ENCODE measurements around the gene JPT1.

The JPT1 gene, protein sequence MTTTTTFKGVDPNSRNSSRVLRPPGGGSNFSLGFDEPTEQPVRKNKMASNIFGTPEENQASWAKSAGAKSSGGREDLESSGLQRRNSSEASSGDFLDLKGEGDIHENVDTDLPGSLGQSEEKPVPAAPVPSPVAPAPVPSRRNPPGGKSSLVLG

DNA sequence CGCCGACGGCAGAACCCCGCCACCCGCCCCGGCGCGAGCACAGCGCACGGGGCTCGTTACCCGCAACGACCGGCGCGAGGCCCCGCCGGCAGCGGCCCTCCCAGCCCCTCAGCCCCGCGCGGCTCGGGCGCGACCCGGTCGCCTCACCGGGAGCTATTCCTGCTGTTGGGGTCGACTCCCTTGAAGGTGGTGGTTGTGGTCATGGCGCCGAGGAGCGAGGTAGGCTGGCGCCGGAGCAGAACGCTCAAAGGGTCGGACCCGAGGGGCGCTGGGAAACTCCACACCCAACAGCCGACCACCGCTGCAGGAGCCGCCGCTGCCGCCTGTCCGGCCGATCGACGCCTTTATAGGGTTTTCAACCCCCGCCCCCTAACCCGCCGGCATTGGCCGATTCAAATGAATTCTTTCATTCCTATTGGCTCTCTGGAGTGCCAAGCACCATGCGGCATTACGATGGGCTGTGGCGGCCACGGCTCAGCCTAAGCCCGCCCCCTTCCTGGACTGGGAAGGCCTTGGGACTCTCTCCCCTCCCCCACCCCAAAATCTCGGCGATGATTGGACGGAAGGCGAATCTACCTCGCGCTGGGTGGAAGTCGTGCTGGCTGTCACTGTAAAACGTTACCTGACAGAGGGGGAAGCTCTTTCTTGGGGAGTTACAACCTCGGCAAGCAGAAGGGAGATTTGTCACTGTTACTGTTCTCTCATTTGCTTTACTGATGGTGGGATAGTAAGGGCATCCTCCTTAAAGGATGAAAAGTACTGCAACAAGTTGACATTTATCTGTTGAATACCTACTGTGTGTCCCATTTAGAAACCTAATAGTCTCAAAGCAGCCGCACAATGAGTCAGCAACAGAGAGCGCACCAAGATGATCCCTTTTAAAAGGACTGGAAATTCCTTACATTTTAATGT is at the start of gene JPT1:
JPT1 (minus strand) TSS at position 318 of the 912 bp plus-strand sequence; CDS start at position 203, 115 bp downstream.
- peaks cover 55% of the 10 kb centered on the region for H3K36me3 Mint-ChIP-seq
- ATAC-seq (peak; percentile 97), DNase-seq (ENCODE audit: low spot score in 2 of 2) (peak; percentile 84 to 97)
- peaks cover 42% of the 10 kb centered on the region for H3K4me1 Mint-ChIP-seq
- H3K4me3 Mint-ChIP-seq: peak within 1 kb of the TSS; percentile 94
- peak within 1 kb of the TSS; percentile 96 for H3K27ac Mint-ChIP-seq
- H3K9me3 Mint-ChIP-seq: no peaks in the 10 kb centered on the region

DNA sequence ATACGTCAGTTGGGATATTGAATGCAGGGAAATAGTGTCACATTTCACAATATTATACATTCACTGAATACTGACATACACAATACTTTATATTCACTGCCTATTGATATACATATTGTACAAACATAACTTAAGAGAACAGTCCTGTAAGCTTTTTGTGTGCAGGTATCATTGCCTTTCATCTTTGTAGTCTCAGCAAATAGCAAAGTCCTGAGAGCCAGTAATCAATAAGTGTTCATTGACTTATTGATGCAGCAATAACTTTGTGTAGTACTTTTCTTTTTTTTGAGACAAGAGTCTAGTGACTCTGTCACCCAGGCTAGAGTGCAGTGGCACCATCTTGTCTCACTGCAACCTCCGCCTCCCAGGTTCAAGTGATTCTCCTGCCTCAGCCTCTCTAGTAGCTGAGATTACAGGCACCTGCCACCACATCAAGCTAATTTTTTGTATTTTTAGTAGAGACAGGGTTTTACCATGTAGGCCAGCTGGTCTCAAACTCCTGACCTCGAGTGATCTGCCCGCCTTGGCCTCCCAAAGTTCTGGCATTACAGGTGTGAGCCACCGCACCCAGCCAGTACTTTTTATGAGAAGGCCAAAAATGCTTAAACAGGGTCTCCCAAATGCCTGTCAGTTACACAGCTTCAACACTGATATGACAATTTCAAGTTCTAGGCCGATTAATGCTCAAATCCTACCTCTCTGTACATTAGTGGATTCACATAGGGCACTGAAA is 45.7 kb upstream of the JPT1 start:
- no peaks in the 10 kb centered on the region for H3K9me3 Mint-ChIP-seq
- no peak overlapping the region for H3K4me3 Mint-ChIP-seq
- H3K27ac Mint-ChIP-seq: no peak overlapping the region
- H3K36me3 Mint-ChIP-seq: no peaks in the 10 kb centered on the region
- DNase-seq (ENCODE audit: low spot score in 2 of 2) (no peak), ATAC-seq (no peak)
- H3K4me1 Mint-ChIP-seq: peaks cover 6% of the 10 kb centered on the region

DNA sequence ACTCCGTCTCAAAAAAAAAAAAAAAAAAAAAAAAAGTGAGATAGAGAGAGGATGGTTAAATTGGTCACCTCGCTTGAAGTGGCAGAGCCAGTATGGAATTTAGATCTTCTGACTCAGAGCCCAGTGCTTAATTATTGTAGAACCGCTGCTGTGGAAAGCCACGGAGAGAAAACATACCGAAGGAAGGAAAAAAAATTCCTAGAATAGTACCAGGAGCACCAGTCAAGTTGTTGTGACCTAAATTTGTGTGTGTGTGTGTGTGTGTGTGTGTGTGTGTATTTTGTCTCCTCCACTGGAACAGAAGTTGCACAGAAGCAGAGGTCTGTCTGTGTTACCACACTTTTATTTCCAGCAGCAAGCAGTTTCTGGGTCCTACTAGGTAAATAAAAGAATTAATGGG is 40.6 kb upstream of the JPT1 start:
- DNase-seq (ENCODE audit: low spot score in 2 of 2) (no peak), ATAC-seq (no peak)
- Mint-ChIP-seq H3K27ac (no peak overlapping the region), H3K4me3 (no peak overlapping the region), H3K9me3 (no peaks in the 10 kb centered on the region), H3K36me3 (no peaks in the 10 kb centered on the region), H3K4me1 (no peaks in the 10 kb centered on the region)

DNA sequence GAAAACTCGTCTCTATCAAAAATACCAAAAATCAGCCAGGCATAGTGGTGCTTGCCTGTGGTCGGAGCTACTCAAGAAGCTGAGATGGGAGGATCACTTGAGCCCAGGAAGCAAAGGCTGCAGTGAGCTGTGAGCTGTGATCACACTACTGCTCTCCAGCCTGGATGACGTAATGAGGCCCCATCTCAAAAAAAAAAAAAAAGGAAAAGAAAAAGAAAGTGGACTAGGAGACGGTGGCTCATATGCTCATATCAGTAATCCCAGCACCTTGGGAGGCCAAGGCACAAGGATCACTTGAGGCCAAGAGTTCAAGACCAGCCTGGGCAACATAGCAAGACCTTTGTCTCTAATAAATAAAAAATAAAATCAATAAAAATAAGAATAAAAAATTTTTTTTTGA is 37.3 kb upstream of the JPT1 start:
- H3K4me3 Mint-ChIP-seq: no peak overlapping the region
- no peak for ATAC-seq
- H3K4me1 Mint-ChIP-seq: peaks cover 8% of the 10 kb centered on the region
- no peak overlapping the region for H3K27ac Mint-ChIP-seq
- DNase-seq (ENCODE audit: low spot score in 2 of 2): no peak
- no peaks in the 10 kb centered on the region for H3K36me3 Mint-ChIP-seq
- H3K9me3 Mint-ChIP-seq: no peaks in the 10 kb centered on the region

DNA sequence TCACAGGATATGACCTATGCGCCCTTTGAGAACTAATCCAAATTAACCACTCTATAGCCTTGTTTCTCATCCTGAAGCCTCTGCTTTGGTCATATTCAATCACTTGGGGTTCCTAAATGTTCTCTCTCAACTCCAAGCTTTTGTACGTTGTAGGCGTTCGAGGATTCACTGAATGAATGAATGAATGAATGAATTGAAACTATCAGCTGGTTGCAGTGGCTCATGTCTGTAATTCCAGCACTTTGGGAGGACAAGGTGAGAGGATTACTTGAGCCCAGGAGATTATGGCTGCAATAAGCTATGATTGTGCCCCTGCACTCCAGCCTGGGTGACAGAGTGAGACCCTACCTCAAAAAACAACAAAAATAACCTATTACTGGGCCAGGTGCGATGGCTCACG is 34.3 kb upstream of the JPT1 start:
- no peaks in the 10 kb centered on the region for H3K9me3 Mint-ChIP-seq
- H3K4me3 Mint-ChIP-seq: peak overlapping the region; percentile 52
- ATAC-seq: no peak
- H3K36me3 Mint-ChIP-seq: peaks cover 3% of the 10 kb centered on the region
- H3K27ac Mint-ChIP-seq: peak overlapping the region; percentile 87
- DNase-seq (ENCODE audit: low spot score in 2 of 2): no peak
- peaks cover 20% of the 10 kb centered on the region for H3K4me1 Mint-ChIP-seq

DNA sequence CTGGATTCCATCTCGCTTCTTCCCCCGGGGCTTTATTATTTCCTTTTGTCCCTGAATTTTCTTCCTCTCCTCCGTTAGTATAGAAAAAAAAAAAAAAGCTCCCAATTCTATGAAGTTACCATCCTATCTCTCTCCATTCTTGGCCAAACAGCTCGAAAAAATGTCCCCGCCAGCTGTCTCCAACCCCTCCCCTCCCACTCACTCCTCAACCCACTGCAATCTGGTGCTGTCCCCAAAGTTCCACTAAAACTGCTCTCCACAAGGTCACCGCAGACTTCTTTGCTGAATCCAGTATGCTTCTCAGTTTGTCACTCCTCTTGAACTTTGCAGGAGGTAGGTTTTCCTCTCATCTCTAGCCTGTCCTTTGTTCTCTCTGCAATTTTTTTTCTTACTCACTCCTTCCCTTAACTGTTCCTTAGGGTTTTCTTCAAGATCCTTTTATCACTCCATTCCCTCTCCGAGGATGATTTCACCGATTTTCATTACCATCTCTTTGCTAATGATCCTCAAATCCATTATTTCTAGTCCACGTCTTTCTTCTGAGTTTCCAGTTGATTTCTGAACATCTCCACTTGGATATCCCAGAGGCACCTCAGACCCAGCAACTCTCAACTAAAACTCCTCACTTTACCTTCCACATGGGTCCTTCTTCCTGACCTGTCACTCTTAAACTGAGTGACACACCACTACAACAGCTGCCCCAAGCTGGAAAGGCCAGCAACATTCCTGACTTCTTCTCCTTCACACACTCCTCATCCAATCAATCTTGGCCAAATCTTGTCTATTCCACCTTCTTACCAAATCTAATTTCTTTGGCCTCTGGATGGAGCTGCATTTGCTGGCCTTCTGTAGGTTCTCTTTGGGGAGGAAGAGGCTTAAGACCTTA is 29.9 kb upstream of the JPT1 start:
- ATAC-seq: no peak
- Mint-ChIP-seq H3K27ac (peak overlapping the region; percentile 98), H3K4me3 (peak overlapping the region; percentile 82)

DNA sequence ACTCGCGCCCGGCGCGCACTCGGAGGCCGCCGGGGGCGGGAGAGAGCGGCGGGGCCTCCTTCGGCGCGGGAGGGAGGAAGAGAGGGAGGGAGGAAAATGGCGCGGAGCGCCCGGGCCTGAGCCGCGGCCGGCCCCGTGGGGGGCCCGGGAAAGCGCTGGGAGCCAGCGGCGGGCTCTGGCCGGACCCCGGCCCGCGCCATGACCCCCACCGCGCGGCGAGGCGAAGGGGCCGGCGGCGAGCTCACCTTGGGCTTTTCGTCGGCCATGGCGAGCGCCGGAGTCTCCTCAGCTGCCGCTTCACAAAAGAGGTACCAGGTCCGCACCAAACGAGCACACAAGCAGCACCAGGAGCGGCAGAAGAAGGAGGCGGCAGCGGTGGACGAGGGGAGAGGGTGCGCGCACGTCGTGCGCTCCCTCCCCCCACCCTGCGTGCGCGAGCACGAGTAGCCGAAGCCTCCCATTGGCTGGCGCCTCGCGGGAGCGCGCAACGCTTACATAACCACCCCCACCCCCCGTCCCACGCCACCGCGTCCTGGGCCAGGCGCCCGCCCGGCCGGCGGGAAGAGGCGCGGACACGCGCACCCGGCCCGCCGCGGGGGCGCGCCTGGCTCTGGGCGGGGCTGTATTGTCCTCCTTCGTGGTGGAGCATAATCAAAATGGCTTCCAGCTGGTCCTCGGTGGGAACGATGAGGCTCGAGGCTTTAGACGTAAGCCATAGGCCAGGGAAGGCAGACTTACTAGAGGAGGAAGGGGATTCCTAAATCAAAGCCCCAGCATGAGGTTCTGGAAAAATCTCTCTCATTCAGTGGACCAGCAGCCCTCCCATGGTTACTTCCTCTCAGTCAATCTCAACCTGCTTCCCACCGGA is 28.5 kb upstream of the JPT1 start, which contains the start of gene SUMO2:
SUMO2 (minus strand) TSS at position 391 of the 868 bp plus-strand sequence; CDS start at position 266, 125 bp downstream.
- H3K4me1 Mint-ChIP-seq: peaks cover 34% of the 10 kb centered on the region
- ATAC-seq: peak; percentile 90
- peak; percentile 96 to 97 for DNase-seq (ENCODE audit: low spot score in 2 of 2)

More for the DNA sequence above, 29.9 kb upstream of the JPT1 start:
- DNase-seq (ENCODE audit: low spot score in 2 of 2): no peak
- Mint-ChIP-seq H3K36me3 (peaks cover 37% of the 10 kb centered on the region), H3K4me1 (peaks cover 38% of the 10 kb centered on the region), H3K9me3 (no peaks in the 10 kb centered on the region)

DNA sequence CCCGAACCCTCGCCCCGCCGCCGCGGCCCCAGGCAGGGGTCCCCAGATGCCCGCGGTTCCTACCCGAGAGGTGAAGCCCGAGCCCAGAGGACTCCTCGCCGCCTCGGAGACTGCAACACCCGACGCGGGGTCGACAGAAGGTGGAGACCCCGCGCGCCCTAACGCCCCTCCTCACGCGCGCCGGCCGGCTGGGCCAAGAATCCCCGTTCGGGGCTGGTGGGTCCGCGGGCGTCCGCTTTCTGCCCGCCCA is 27.9 kb upstream of the JPT1 start:
- Mint-ChIP-seq H3K9me3 (no peaks in the 10 kb centered on the region), H3K27ac (peak overlapping the region; percentile 98), H3K4me3 (peak overlapping the region; percentile 82), H3K36me3 (peaks cover 57% of the 10 kb centered on the region), H3K4me1 (peaks cover 34% of the 10 kb centered on the region)
- peak; percentile 4 for ATAC-seq
- DNase-seq (ENCODE audit: low spot score in 2 of 2): no peak

More for the DNA sequence above, 28.5 kb upstream of the JPT1 start, which contains the start of gene SUMO2:
- H3K4me3 Mint-ChIP-seq: peak within 1 kb of the TSS; percentile 82
- H3K9me3 Mint-ChIP-seq: no peaks in the 10 kb centered on the region
- peak within 1 kb of the TSS; percentile 98 for H3K27ac Mint-ChIP-seq
- peaks cover 52% of the 10 kb centered on the region for H3K36me3 Mint-ChIP-seq

DNA sequence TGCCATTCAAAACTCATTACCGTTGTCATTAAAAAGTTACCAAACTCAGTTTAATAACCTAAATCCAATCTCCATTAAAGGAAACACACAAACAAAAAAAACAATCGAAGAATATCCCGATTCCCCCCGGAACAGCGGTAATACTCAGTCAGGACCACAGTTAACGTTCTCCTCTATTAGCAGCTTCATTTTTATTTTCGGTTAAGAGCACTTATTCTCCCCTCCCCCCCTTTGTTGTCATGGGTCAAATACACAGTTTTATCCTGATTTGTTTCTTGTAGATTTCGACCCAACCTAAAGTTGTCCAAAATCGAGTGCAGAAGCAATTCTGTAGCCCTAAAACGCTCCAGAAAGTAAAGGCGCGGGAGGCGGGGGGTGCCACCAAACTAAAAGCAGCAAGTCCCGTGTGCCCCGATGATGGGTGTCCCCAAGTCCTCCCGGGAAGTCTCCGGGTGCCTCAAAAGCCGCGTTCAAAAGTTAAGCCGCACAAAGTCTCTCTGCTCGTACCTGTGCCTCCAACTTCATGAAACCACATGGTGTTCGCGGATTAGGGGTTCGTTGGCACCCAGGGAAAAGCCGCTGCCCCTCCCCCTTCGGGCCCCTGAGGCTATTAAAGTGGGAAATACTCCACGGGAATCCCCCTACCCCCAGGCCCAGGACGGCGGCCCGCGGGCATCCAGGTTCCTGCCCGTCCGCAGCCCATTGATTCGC is 27.5 kb upstream of the JPT1 start:
- ATAC-seq (no peak), DNase-seq (ENCODE audit: low spot score in 2 of 2) (peak; percentile 10 to 76)
- Mint-ChIP-seq H3K4me3 (peak overlapping the region; percentile 82), H3K4me1 (peaks cover 36% of the 10 kb centered on the region), H3K9me3 (no peaks in the 10 kb centered on the region), H3K27ac (peak overlapping the region; percentile 98), H3K36me3 (peaks cover 62% of the 10 kb centered on the region)

DNA sequence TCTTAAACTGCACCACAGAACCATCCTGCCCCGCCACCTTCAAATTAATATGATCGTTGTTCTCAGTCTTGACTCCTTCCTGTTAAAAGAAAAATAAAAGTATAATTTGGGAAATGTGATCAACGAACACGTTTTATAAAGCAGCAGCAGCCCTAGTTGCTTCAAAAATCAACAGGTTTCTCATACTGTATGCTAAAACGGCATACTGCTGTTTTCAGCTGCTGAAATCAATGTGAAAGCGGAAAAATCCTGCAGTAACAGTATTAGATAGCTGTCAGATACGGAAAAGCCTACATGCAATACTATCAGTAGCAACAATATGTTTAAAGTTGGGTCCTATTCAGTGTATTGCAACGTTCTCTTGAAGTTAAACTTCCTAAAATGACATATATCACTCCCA is 26.8 kb upstream of the JPT1 start:
- H3K4me1 Mint-ChIP-seq: peaks cover 41% of the 10 kb centered on the region
- ATAC-seq: no peak
- H3K9me3 Mint-ChIP-seq: no peaks in the 10 kb centered on the region
- peak overlapping the region; percentile 98 for H3K27ac Mint-ChIP-seq
- peaks cover 69% of the 10 kb centered on the region for H3K36me3 Mint-ChIP-seq
- no peak for DNase-seq (ENCODE audit: low spot score in 2 of 2)
- peak overlapping the region; percentile 82 for H3K4me3 Mint-ChIP-seq

DNA sequence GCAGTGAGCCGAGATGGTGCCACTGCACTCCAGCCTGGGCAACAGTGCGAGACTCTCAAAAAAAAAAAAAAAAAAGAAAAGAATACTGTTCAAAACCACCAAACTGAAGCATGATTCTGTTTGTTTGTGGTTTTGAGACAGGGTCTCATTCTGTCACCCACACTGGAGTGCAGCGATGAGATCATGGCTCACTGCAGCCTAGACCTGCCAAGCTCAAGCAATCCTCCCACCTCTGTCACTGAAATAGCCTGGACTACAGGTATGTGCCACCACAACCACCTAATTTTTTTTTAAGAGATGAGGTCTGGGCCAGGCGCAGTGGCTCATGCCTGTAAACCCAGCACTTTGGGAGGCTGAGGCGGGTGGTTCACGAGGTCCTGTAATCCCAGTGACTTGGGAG is 24.1 kb upstream of the JPT1 start:
- H3K4me3 Mint-ChIP-seq: no peak overlapping the region
- no peak for DNase-seq (ENCODE audit: low spot score in 2 of 2)
- no peak overlapping the region for H3K27ac Mint-ChIP-seq
- H3K4me1 Mint-ChIP-seq: peaks cover 32% of the 10 kb centered on the region
- no peak for ATAC-seq
- no peaks in the 10 kb centered on the region for H3K9me3 Mint-ChIP-seq
- H3K36me3 Mint-ChIP-seq: peaks cover 90% of the 10 kb centered on the region

DNA sequence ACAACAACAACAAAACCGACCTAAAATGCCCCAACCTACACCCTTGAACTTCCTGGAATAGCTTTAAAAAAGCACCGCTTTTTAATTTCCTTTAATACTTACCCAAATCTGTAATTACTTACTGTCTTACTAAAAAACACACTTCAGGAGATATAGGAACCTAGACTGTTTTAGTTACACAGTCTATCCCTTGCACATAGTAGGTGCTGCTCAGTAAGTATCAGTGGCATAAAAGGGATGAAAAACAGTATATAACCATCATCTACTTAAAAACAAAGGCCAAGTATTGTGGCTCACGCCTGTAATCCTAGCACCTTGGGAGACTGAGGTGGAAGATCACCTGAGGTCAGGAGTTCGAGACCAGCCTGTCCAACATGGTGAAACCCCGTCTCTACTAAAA is 22.3 kb upstream of the JPT1 start:
- peaks cover 25% of the 10 kb centered on the region for H3K4me1 Mint-ChIP-seq
- DNase-seq (ENCODE audit: low spot score in 2 of 2) (no peak), ATAC-seq (no peak)
- peaks cover 100% of the 10 kb centered on the region for H3K36me3 Mint-ChIP-seq
- no peak overlapping the region for H3K4me3 Mint-ChIP-seq
- no peaks in the 10 kb centered on the region for H3K9me3 Mint-ChIP-seq
- no peak overlapping the region for H3K27ac Mint-ChIP-seq

DNA sequence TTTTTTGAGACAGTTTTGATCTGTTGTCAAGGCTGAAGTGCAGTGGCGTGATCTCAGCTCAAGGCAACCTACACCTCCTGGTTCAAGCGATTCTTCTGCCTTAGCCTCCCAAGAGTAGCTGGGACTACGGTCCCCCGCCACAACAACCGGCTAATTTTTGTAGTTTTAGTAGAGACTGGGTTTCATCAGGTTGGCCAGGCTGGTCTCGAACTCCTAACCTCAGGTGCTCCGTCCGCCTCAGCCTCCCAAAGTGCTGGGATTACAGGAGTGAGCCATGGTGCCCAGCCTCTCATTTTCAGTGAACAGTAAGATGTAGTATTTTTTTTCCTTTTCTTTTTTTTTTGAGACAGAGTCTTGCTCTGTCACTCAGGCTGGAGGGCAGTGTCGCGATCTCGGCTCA is 20.7 kb upstream of the JPT1 start:
- no peak for ATAC-seq
- H3K27ac Mint-ChIP-seq: no peak overlapping the region
- H3K4me3 Mint-ChIP-seq: no peak overlapping the region
- peaks cover 14% of the 10 kb centered on the region for H3K4me1 Mint-ChIP-seq
- H3K36me3 Mint-ChIP-seq: peaks cover 100% of the 10 kb centered on the region
- no peaks in the 10 kb centered on the region for H3K9me3 Mint-ChIP-seq
- DNase-seq (ENCODE audit: low spot score in 2 of 2): no peak
